Measurements from ENCODE around the gene CAMK1D.
"Not testable (repeated sequence)": the region's sequence is repeated elsewhere in the genome, so short reads cannot be mapped to it uniquely, and the experiment has no call there.

Gene CAMK1D

DNA sequence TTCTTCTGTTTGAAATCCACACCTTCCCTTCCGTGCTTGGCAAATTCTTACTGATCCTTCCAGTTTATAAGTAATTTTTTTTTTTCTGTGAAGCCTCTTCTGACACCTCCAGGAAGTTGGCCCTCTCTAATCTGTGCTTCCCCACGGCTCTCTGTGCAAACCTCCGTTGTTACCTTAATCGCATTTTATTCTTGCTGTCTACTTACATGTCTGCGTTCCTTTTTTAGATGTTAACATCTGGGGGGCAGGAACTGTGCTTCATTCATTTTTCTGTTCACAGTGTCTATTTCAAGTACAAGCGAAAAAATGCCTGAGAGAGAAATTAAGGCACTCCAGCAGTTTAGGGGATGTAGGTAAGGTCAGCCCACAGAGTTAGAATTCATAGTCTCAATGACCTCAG is 8.4 kb upstream of the CAMK1D start:
- DNase-seq (ENCODE audit: low read depth), result no peak

DNA sequence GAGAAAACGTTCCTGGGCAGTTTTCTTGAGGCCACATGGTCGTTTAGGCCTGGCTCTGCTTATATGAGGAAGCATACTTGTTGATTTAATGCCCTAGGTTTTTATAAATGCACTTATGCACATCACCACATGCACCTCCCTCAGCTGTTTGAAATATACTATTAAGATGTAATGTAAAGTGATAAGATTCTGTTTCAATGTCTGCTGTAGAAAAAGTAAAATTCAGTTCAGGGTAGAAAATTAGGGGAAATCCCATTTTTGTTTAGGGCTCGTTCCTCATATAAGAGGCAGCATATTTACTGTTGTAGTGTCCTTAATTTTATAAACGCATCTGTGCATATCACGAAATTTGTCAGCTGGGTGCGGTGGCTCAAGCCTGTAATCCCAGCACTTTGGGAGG is 7.8 kb upstream of the CAMK1D start:
- DNase-seq (ENCODE audit: low read depth), result no peak

DNA sequence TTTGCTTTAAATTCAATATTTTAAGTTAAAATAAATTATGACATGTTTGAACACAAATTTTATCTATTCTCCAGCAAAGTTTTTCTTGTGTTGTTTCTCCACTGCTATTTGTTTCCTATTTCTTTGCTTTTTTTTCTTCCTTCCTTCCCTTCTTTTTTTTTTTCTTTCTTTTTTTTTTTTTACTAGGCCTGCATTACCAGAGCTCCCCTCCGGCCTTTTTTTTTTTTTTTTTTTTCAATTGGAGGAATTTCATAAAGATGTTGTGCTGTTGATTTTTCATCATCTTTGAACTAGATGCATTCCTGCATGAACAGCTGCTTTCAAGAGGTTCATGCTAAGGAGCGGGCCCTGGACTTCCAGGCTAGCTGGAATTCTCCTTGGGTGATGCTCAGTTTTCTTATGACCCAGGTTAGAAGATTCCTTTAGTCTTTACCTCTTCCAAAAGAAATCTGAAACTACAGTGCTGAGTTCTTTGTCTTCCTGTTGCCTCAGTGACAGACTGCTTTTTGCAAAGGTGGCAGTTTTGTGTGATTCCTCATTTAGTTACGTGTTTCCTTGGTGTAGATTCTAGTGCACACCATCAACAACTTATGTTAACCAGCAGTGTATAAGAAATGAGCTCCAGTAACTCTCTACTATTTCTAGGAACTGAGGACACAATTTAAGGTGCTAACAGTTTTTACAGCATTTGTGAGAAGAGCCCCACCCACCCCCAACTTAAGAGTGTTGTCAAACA is 4.8 kb upstream of the CAMK1D start:
- DNase-seq (ENCODE audit: low read depth), result no peak

DNA sequence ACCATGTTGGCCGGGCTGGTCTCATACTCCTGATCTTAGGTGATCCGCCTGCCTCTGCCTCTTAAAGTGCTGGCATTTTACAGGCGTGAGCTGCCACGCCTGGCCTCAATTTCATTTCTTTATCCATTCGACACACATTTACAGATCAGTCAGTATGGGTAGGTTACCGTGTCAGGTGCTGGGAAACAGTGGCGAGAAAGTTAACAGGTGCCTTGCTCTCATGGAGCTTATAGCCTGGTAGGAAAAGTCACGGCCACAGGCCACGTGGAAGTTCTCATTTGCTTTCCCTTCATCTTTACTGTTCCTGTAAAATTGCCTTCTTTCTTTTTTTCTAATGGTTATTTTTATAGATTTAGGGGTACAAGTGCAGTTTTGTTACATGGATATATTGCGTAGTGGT is 2.6 kb upstream of the CAMK1D start:
- no peak for DNase-seq (ENCODE audit: low read depth)

DNA sequence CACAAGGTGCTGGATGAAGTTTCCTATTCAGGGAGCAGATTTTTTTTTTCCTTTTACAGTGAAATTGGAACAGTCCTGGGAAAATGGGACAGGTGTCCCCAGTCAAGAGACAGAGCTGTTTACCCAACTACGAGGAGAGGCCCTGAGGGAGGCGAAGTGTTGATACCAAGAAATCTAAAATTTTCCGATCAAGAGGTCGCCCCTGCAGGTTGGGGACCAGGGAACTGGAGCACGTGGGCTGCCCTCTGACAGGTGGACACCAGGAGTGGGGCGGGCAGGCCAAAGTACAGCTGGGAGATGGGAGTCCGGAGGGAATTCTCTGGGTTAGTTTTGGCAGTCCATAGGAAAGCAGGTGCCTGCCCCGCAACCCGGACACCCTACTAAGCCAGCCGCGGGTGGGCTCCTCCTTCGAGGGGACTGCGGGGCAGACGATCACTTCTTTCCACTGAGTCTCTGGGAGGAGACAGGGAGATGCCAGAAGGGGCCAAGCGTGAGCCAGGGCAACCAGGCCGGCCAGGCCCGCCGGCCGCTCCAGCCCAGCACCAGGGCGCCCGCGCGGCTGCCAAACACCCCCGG is 965 bp upstream of the CAMK1D start:
- no peak for DNase-seq (ENCODE audit: low read depth)

DNA sequence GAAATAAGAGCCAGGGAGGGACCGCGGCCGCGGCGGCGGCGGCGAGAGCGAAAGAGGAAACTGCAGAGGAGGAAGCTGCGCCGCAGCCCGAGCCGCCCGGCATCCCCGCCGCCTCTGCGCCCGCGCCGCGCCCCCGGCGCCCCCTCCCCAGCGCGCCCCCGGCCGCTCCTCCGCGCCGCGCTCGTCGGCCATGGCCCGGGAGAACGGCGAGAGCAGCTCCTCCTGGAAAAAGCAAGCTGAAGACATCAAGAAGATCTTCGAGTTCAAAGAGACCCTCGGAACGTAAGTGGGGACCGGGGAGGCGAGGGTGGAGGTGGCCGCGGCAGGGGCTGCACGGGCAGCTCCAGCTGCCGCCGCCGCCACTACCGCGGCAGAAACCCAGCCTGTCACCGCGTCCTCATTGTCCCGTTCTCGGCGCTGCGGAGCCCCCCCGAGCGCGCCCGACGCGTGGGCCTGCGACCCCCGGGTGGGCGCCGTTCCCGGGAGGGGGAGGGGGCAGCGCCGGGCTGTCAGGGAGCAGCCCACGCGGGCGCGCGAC is 351 bp downstream of the CAMK1D start:
- no peak for DNase-seq (ENCODE audit: low read depth)

DNA sequence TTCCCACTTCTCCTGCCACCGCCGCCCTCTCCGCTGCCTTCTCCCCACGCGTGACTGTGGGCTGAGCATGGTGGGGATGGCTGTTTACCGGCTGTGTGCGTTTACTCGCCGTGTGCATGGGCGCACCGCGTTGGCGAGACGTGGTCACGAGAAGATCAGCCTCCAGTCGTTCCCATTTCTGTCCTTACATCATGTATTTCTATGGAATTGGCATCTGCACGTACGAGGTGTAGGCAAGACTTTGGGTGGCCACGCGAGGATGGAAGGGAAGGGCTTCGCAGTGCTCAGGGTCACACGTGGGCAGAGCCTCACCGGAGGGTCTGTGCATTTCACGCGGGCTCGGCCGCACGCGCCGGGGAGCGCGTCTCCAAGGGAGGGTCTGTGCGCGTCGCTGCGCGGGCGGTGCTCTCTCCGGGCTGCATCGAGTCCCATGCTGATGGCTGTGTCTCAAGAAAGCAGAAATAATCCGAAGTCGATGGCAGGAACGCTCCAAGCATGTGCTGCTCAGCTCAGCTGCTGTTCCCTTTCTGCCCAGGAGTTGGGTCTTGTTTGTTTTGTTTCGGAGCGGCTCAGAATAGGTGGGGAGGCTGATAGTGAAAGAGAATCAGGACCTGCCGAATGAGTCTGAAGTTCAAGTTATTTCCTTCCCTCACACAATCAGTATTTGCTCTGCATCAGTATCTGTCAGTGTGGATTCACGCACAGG is 973 bp downstream of the CAMK1D start:
- peak; percentile 24 for DNase-seq (ENCODE audit: low read depth)

DNA sequence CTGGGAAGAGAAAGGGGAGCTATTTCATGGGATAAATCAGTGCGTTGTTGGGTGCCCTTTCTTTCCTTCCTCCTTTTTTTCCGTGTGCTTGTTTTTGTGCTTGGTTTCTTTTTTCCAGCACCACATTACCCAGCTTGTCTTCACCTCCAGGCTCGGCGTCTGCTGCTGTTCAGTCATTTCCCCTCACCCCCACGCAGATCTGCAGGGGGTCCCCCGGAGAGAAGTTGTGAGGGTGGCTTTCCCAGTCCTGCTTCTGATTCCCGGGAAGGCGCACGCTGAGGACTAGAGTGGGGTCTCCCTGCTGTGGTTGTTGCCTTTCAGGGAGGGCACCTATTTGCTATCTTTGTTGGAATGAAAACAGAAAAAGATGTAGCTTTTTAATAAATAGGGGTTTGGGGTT is 1.6 kb downstream of the CAMK1D start:
- DNase-seq (ENCODE audit: low read depth), result no peak

DNA sequence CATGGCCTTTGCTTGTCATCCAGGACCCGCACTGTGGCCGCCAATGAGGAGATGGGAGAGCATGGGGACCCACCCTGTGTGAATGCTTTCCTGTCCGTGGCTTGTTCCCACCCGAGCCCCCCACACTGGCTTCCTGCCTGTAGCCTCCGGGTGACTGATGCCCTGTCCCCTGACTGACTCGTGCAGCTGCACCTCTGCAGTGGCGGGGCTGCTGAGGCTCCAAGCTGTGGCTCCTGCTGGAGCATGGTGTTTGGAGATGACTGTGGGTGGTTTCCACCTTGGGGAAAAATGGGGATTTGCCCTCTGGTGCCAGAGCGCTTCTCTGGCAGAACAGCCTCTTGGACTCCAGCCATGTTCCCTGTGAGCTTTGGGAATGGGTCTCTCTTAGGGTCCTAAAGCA is 2.1 kb downstream of the CAMK1D start:
- DNase-seq (ENCODE audit: low read depth), result no peak

DNA sequence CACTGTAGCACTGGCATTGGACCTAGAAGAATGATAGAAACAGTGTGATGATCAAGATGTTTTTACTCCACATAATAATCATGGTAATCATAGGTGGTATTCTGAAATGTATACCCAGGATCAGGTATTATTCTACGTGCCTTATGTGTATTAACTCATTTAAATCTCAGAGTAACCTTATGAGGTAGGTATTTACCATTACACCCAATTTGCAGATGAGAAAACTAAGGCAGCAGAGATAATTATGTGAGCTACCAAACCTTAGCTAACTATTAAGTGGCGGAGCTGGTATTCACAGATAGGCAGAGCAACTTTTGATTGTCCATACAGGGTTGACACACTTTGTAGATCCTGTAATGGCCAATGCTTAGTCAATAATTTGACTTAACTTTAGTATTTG is 2.5 kb downstream of the CAMK1D start:
- no peak for DNase-seq (ENCODE audit: low read depth)

DNA sequence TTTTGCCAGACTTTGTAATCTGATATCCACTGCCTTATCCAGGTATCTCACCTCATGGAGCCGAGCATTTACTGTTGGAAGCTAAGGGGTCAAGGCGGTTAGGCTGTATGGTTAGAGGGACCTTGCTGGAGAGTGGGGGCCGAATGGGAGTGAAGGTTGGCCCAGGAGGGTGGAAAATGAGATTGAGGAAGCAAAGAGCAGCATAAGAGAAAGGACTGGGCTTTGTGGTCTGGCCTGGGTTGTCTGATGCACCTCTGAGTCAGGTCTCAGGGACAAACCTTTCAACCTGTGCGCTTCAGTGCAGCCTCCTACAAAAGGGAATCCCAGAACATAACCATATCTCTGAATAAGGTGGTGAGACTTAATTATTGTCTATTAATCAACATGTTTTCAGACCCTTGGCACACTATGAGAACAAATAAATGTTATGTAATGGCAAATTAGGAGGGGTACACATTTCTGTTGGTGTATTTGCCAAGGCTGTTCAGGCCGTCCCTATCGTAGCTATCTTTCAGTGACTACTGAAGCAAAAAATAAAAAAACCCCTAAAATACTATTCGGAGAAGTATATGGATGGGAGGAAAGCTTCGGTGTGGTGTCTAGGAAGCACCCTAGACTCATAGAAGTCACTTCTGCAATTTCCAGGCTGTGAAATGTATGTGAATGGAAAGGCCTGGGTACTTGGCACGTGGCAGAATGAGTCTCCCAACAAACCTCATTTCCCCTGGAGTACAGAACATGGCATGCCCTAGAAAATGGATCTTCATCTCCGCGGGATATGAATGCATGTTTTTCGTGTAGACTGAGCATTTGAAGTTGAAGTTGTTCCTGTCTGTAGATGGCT is 4.3 kb downstream of the CAMK1D start:
- no peak for DNase-seq (ENCODE audit: low read depth)

DNA sequence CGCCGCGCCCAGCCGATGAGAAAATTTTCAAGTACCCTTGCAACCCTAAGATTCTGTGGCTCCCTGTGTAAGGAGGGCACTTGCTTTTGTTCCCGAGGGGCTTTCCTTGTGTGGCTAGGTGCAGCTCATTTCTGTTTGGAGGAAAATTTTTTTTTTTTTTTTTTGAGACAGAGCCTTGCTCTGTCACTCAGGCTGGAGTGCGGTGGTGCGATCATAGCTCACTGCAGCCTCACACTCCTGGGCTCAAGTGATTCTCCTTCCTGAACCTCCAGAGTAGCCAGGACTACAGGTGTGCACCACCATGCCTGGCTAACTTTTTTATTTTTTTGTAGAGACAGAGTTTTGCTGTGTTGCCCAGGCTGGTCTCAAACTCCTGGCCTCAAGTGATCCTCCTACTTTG is 5.3 kb downstream of the CAMK1D start:
- DNase-seq (ENCODE audit: low read depth), result not testable (repeated sequence)

DNA sequence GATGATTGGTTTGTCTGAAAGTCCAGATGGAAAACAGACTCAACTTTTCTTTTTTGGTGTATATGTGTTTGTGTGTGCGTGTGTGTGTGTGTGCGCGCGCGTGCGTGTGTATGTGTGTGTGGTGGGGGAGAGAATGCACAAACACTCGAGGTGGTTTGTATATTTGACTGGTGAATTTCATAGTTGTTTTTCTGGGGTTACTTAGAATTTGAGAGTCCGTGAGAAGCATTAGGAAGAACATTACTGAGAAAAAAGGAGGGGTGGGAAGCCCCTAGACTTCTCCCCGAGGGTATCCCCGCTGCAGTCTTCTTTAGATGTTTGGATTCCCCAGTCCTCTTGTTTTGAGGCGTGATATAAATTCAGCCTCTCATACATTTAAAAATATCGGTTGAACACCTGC is 6.0 kb downstream of the CAMK1D start:
- DNase-seq (ENCODE audit: low read depth), result no peak

DNA sequence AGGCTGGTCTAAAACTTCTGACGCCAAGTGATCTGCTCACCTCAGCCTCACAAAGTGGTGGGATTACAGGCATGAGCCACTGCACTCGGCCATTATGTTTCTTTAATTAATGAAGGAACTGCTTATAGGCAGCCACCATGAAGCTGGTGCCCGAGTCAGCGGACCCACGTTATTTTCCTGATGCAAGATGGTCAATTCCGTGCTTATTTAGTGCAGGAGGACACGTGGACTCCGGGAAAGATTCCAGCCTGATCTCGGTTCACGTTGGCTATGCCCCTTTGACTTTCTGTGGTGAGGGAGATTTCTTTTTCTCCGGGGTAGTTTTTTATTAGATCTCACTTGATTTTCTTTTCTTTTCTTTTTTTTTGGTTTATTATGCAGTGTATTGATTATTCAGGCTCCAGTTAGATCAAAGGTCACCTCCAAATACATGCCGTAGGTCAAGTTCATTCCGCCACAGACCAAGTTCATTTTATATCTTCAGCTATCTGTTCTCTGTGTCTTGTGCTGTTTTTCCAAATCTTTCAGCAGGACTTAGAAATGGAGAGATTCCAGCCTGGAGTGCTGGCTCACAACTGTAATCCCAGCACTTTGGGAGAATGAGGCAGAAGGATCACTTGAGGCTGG is 8.3 kb downstream of the CAMK1D start:
- no peak for DNase-seq (ENCODE audit: low read depth)

DNA sequence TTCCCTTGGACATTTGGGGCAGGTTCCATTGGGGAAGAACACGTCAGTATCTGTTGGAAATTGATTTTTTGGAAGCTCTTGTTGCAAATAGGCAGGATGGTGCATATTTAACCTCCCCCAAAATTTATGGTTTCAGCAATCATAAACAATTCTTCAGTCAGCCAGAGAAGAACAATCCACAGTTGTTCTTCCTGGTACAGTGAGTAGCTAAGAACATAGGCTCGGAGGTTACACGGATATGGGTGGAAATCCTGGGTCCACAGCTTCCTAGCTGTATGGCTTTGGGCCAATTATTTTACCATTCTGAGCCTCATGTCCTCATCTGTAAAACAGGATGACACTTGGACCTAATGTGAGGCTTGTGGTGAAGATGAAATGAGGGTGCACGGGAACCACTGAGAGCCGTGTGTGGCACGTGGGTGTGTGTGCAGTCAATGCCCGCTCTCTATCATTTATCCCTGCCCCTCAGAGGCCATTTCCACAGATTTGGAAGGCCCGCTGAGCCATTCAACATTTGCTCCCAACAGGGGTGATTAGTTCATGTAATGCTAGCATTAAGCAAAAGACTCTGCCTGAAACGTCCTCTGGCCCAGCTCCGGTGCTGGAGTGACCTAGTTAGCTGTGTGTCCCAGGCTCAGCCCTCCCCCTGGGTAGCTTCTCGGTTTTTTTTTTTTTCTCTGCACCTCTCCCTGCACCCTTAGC is 9.7 kb downstream of the CAMK1D start:
- no peak for DNase-seq (ENCODE audit: low read depth)

DNA sequence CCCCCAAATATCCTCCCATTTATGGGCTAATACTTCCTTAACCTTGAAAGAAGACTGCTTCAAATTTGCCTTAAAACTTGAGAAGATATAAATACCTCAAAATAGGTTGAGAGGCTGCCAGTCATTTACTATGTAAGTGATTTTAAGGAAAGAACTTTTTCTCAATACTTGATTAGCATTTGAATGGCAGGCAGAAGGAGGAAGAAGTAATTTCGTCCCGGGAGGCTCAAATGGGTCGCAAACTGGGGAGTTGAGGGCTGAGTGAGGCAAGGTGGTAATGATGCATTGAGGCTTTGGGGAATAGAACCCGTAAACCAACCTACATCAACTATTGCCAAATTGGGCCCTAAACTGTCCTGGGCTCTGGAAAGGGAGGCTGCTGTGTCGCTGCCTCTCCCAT is 11.1 kb downstream of the CAMK1D start:
- DNase-seq (ENCODE audit: low read depth), result no peak

DNA sequence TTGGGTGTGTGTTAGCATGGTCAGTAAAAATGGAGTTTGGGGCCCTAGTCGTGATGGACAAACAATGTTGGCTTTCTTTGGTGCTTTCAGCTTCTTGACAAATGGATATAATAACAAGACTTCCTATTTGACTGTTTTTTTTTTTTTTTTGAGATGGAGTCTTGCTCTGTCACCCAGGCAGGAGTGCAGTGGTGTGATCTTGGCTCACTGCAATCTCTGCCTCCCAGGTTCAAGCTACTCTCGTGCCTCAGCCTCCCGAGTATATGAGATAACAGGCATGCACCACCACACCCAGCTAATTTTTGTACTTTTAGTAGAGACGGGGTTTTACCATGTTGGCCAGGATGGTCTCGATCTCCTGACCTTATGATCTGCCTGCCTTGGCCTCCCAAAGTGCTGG is 11.8 kb downstream of the CAMK1D start:
- DNase-seq (ENCODE audit: low read depth), result not testable (repeated sequence)

DNA sequence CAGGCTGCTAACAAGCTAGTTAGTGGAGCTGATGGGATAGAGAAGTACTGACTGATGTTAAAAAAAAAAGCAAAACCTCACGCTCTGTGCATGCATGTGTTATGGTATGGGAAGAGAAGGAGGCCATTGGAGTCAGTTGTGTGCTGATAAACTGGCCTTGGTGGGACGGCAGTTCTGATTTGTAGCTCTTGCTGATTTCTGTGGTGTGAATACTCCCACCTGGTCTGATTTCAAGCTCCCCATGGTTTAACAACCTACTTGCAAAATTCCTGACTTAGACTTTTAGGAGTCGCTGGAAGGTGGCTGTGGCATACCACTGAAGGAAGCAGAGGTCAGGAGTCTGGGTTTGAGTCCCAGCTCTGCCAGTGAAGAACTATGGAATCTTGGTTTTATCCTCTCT is 15.2 kb downstream of the CAMK1D start:
- no peak for DNase-seq (ENCODE audit: low read depth)

DNA sequence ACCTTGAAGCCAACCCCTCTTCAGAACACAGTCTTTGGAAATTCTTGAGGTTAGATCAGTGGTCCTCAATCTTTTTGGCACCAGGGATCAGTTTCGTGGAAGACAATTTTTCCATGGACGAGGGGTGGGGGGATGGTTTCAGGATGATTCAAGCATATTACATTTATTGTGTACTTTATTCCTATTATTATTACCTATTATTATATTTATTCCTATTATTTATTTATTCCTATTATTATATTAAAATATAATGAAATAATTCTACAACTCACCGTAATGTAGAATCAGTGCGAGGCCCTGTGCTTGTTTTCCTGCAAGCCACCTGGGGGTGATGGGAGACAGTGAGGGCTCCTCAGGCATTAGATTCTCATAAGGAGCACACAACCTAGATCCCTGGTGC is 17.9 kb downstream of the CAMK1D start:
- no peak for DNase-seq (ENCODE audit: low read depth)

DNA sequence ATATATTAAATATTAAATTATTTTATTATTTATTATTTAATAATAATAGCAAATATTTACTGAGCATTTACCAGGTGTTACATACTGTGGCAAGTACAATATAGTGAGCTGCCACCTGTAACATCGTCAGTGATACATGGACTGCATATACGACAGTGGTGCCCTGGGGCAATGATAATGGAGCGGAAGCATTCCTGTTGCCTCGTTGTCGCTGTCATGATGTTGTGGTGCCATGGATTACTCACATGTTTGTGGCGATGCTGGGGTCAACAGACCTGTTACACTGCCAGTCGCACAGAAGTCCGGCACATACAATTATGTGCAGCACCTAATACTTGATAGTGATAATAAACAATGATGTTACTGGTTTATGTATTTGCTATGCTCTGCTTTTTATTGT is 20.6 kb downstream of the CAMK1D start:
- DNase-seq (ENCODE audit: low read depth), result no peak

DNA sequence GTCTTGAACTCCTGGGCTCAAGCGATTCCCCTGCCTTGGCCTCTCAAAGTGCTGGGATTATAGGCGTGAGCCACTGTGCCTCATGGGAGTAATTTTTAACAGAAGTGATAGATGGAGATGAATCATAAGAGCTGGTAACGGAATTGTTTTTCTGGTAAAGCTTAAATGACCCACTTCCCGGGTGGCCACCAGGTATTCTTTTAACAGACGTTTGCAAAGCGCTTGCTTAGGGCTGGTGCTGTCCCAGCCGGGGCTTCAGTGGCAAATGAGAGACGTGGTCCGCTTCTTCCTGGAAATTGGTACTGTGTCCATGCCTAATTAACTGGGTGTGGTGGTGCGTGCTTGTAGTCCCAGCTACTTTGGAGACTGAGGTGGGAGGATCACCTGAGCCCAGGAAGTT is 23.5 kb downstream of the CAMK1D start:
- no peak for DNase-seq (ENCODE audit: low read depth)

Data from activated T-cell treated with anti-CD3 and anti-CD28 coated beads for 1 hour (primary cell).